Hepatocyte (in vitro differentiated cells): ENCODE data around the gene MYEOV. TPM values are rescaled to one million over a fixed set of nuclear protein-coding genes. Genes with fewer than 3 reads are reported as not detected.

Experiments
- DNase-seq: peaks from one replicate; pipeline ENCODE4 v3.0.0-alpha.2; 2016; ENCODE audit warnings: low spot score
- H2AFZ ChIP-seq: fragments of 200-600 bp; sonication (generic); 2 replicates; pipeline ENCODE4 v1.6.0; 2016; ENCODE audit warnings: antibody characterized with exemption, mild to moderate bottlenecking
- H3K27ac ChIP-seq: fragments of 200-600 bp; sonication (generic); 2 replicates; pipeline ENCODE4 v1.5.1; 2016; ENCODE audit warnings: mild to moderate bottlenecking
- H3K27me3 ChIP-seq: fragments of 200-600 bp; sonication (generic); 2 replicates; pipeline ENCODE4 v1.6.1; 2016
- H3K36me3 ChIP-seq: fragments of 200-600 bp; sonication (generic); replicated peaks from 2 replicates; pipeline ENCODE4 v1.5.1; 2016; ENCODE audit warnings: low read depth; ENCODE audit not compliant: insufficient read depth
- H3K4me1 ChIP-seq: fragments of 200-600 bp; sonication (generic); 2 replicates; pipeline ENCODE4 v1.5.1; 2016; ENCODE audit warnings: mild to moderate bottlenecking, moderate library complexity; ENCODE audit not compliant: insufficient read depth
- H3K4me2 ChIP-seq: fragments of 200-600 bp; sonication (generic); 2 replicates; pipeline ENCODE4 v1.6.0; 2016
- H3K4me3 ChIP-seq: fragments of 200-600 bp; sonication (generic); 2 replicates; pipeline ENCODE4 v1.5.1; 2016; ENCODE audit warnings: mild to moderate bottlenecking
- H3K79me2 ChIP-seq: fragments of 200-600 bp; sonication (generic); 2 replicates; pipeline ENCODE4 v1.6.0; 2017; ENCODE audit warnings: mild to moderate bottlenecking
- H3K9me2 ChIP-seq: fragments of 200-600 bp; sonication (generic); replicated peaks from 2 replicates; pipeline ENCODE4 v1.6.0; 2017; ENCODE audit warnings: mild to moderate bottlenecking; ENCODE audit not compliant: insufficient read depth
- H3K9me3 ChIP-seq: fragments of 200-600 bp; sonication (generic); 2 replicates; pipeline ENCODE4 v1.5.1; 2016; ENCODE audit warnings: low read depth, mild to moderate bottlenecking
- H4K20me1 ChIP-seq: fragments of 200-600 bp; sonication (generic); 2 replicates; pipeline ENCODE4 v1.6.0; 2016; ENCODE audit warnings: mild to moderate bottlenecking; ENCODE audit not compliant: insufficient read depth, poor library complexity, severe bottlenecking
- CTCF ChIP-seq: fragments of 200-600 bp; sonication (generic); IDR thresholded peaks from 2 replicates; pipeline ENCODE4 v1.5.1; 2016; ENCODE audit warnings: antibody characterized with exemption, mild to moderate bottlenecking; ENCODE audit not compliant: poor library complexity
- EZH2 ChIP-seq: fragments of 200-600 bp; sonication (generic); IDR thresholded peaks from 2 replicates; pipeline ENCODE4 v1.6.1; 2016; ENCODE audit warnings: antibody characterized with exemption, mild to moderate bottlenecking, borderline replicate concordance
- EZH2phosphoT487 ChIP-seq: fragments of 200-600 bp; sonication (generic); IDR thresholded peaks from one replicate; pipeline ENCODE4 v1.6.1; 2018; ENCODE audit warnings: antibody characterized with exemption, mild to moderate bottlenecking, low read depth, moderate library complexity; ENCODE audit not compliant: unreplicated experiment, severe bottlenecking
- WGBS: methylation state at CpG from one replicate; pipeline ENCODE4 v1.1.6; 2016; ENCODE audit warnings: low lambda C conversion rate; ENCODE audit errors: missing lambda C conversion rate; 5-methylcytosine and 5-hydroxymethylcytosine counted together
- polyA plus RNA-seq: library from polyadenylated mRNA; unstranded; fragments of >200 nt; fragmentation: Nextera tagmentation; extraction: Ambion mirVana; gene quantifications from 2 replicates; pipeline ENCODE4 v1.2.1, GENCODE V29; 2016
- total RNA-seq: library from RNA; depleted of rRNA; stranded (reverse); fragments of >200 nt; gene quantifications from 2 replicates; pipeline ENCODE4 v1.2.3, GENCODE V29; 2014

MYEOV gene
- total and polyA plus RNA-seq, 2 experiments from 2014 or later, result not detected

DNA sequence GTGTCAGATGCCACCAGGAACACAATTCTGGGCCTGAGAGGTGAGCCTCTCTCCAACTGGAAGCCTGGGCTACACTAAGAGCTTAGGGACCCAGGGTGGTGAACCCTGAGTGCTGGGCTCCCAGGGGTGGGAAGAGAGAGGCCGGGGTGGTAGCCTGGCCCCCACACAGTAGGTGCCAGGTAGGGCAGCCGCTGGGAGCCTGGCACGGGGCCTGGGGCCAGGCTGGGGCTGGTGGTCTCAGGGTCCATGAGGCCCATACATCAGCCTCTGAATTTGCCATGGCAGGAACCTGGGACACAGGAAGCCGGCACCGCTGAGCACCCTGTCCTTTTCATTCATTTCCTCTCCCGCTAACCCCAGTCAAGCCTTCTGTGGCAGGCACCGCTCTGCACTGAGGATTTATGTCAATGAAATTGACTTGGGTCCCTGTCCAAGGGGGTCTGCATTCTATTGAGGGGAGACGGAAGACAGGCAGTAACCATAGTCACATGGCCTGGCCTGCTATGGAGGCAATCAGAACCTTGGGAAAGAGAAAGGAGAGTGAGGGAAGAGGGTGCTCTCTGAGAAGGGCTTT is 8.6 kb downstream of the MYEOV start:
- Histone ChIP-seq H3K4me1 (peaks cover 21% of the 10 kb centered on the region), H2AFZ (no peak overlapping the region), H3K9me2 (no peaks in the 10 kb centered on the region), H3K4me3 (no peak overlapping the region), H3K27ac (no peak overlapping the region), H3K27me3 (no peaks in the 10 kb centered on the region), H3K4me2 (no peak overlapping the region), H4K20me1 (no peaks in the 10 kb centered on the region), H3K9me3 (no peaks in the 10 kb centered on the region), H3K36me3 (no peaks in the 10 kb centered on the region), H3K79me2 (no peaks in the 10 kb centered on the region)
- no peak for TF ChIP-seq CTCF
- TF ChIP-seq EZH2phosphoT487, result no peak
- no peak for TF ChIP-seq EZH2
- 94% methylated on average over 8 of the region's 8 CpGs for WGBS
- DNase-seq, result no peak

DNA sequence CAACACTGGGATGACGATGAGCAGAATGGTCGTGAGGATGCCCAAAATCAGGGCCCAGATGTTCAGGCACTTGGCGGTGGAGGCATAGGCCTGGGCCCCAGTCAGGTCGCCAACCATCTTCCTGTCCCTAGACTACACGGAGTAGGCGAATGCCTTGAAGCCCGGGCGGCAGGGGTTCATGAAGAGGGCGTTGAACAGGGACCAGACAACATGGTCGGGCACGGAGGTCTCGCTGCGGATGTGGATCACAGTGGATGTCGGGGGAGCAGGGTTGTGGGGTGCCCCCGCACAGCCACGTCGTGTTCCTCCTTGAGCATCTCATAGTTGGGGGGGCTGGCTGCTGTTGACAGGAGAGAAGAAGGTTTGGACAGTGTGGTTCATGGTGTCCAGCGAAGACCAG is 9.5 kb downstream of the MYEOV start:
- no peak overlapping the region for H3K27ac ChIP-seq
- no peak overlapping the region for H2AFZ ChIP-seq
- H3K79me2 ChIP-seq, result no peaks in the 10 kb centered on the region
- no peaks in the 10 kb centered on the region for H3K36me3 ChIP-seq
- no peaks in the 10 kb centered on the region for H3K9me2 ChIP-seq
- no peaks in the 10 kb centered on the region for H3K9me3 ChIP-seq
- H4K20me1 ChIP-seq, result no peaks in the 10 kb centered on the region
- H3K4me2 ChIP-seq, result no peak overlapping the region
- H3K27me3 ChIP-seq, result no peaks in the 10 kb centered on the region
- H3K4me1 ChIP-seq, result peaks cover 13% of the 10 kb centered on the region
- TF ChIP-seq CTCF (no peak), EZH2phosphoT487 (no peak), EZH2 (no peak)
- DNase-seq, result no peak
- 96% methylated on average over 18 of the region's 18 CpGs for WGBS
- no peak overlapping the region for H3K4me3 ChIP-seq

- no peak for DNase-seq
- H3K4me2 ChIP-seq, result no peak overlapping the region
- no peaks in the 10 kb centered on the region for H3K9me3 ChIP-seq
- peaks cover 7% of the 10 kb centered on the region for H3K4me1 ChIP-seq
- no peaks in the 10 kb centered on the region for H3K27me3 ChIP-seq
- H4K20me1 ChIP-seq, result no peaks in the 10 kb centered on the region
- H3K79me2 ChIP-seq, result no peaks in the 10 kb centered on the region
- TF ChIP-seq EZH2, result no peak
- TF ChIP-seq CTCF, result no peak
- no peak for TF ChIP-seq EZH2phosphoT487
- no peak overlapping the region for H3K27ac ChIP-seq
- no peaks in the 10 kb centered on the region for H3K9me2 ChIP-seq
- WGBS, result 79% methylated on average over 1 of the region's 1 CpG
- no peak overlapping the region for H3K4me3 ChIP-seq
- no peak overlapping the region for H2AFZ ChIP-seq
- no peaks in the 10 kb centered on the region for H3K36me3 ChIP-seq
Measured at GRCh38 chr11:69304258-69304657, 10.3 kb downstream of the MYEOV start.

- TF ChIP-seq CTCF, result no peak
- no peak for TF ChIP-seq EZH2phosphoT487
- TF ChIP-seq EZH2, result no peak
Measured at GRCh38 chr11:69304686-69305085, 10.7 kb downstream of the MYEOV start.

More at GRCh38 chr11:69304686-69305085, 10.7 kb downstream of the MYEOV start:
- Histone ChIP-seq H3K9me3 (no peaks in the 10 kb centered on the region), H3K4me2 (no peak overlapping the region), H3K27me3 (no peaks in the 10 kb centered on the region), H3K9me2 (no peaks in the 10 kb centered on the region), H2AFZ (no peak overlapping the region), H3K4me3 (no peak overlapping the region), H3K79me2 (no peaks in the 10 kb centered on the region), H3K4me1 (peaks cover 7% of the 10 kb centered on the region), H3K36me3 (no peaks in the 10 kb centered on the region), H3K27ac (no peak overlapping the region), H4K20me1 (no peaks in the 10 kb centered on the region)
- DNase-seq, result no peak
- 70% methylated on average over 6 of the region's 6 CpGs for WGBS
